GM19023 (cell line): ENCODE data around the gene HIBADH.

ENCODE experiments used
- ATAC-seq: cut with Tn5 transposase; IDR thresholded peaks from one replicate; pipeline ENCODE4 v1.9.1; 2021; ENCODE audit warnings: mild to moderate bottlenecking, moderate library complexity; ENCODE audit not compliant: unreplicated experiment

The HIBADH gene

GRCh38 chr7:27662490-27663205 lies at the start of gene HIBADH:
TSS of gene HIBADH (minus strand) at chr7:27662883. CDS start at chr7:27662788, 95 bp downstream.
- ATAC-seq: peak; percentile 99

- no peak for ATAC-seq
Observed at GRCh38 chr7:27712217-27712616, 49.5 kb upstream of the HIBADH start.

- no peak for ATAC-seq
Observed at GRCh38 chr7:27709137-27710075, 46.7 kb upstream of the HIBADH start.

- ATAC-seq: no peak
Observed at GRCh38 chr7:27708485-27708884, 45.8 kb upstream of the HIBADH start.

GRCh38 chr7:27705200-27705594 lies 42.5 kb upstream of the HIBADH start:
- ATAC-seq: no peak

- no peak for ATAC-seq
Observed at GRCh38 chr7:27704422-27705199, 41.9 kb upstream of the HIBADH start.

GRCh38 chr7:27703181-27703580 lies 40.5 kb upstream of the HIBADH start:
- no peak for ATAC-seq

GRCh38 chr7:27700501-27700900 lies 37.8 kb upstream of the HIBADH start:
- no peak for ATAC-seq

- no peak for ATAC-seq
Observed at GRCh38 chr7:27699751-27700150, 37.1 kb upstream of the HIBADH start.

- no peak for ATAC-seq
Observed at GRCh38 chr7:27697861-27698430, 35.3 kb upstream of the HIBADH start.

- ATAC-seq: no peak
Observed at GRCh38 chr7:27695096-27695495, 32.4 kb upstream of the HIBADH start.

GRCh38 chr7:27693794-27694193 lies 31.1 kb upstream of the HIBADH start:
- ATAC-seq: no peak

GRCh38 chr7:27690649-27691048 lies 28.0 kb upstream of the HIBADH start:
- no peak for ATAC-seq

GRCh38 chr7:27689591-27690164 lies 27.0 kb upstream of the HIBADH start:
- no peak for ATAC-seq

- no peak for ATAC-seq
Observed at GRCh38 chr7:27689150-27689549, 26.5 kb upstream of the HIBADH start.

GRCh38 chr7:27688646-27689045 lies 26.0 kb upstream of the HIBADH start:
- ATAC-seq: no peak

- ATAC-seq: no peak
Observed at GRCh38 chr7:27688056-27688455, 25.4 kb upstream of the HIBADH start.

GRCh38 chr7:27686315-27686714 lies 23.6 kb upstream of the HIBADH start:
- ATAC-seq: no peak

GRCh38 chr7:27685893-27686292 lies 23.2 kb upstream of the HIBADH start:
- ATAC-seq: no peak

GRCh38 chr7:27685209-27685608 lies 22.5 kb upstream of the HIBADH start:
- no peak for ATAC-seq

- ATAC-seq: no peak
Observed at GRCh38 chr7:27684491-27684890, 21.8 kb upstream of the HIBADH start.
